HG03103 (cell line): ENCODE measurements around the gene GPC6.

Experiments used
- ATAC-seq: cut with Tn5 transposase; IDR thresholded peaks from one replicate; pipeline ENCODE4 v1.9.1; 2021; ENCODE audit warnings: low read depth; ENCODE audit not compliant: unreplicated experiment

Gene GPC6

DNA sequence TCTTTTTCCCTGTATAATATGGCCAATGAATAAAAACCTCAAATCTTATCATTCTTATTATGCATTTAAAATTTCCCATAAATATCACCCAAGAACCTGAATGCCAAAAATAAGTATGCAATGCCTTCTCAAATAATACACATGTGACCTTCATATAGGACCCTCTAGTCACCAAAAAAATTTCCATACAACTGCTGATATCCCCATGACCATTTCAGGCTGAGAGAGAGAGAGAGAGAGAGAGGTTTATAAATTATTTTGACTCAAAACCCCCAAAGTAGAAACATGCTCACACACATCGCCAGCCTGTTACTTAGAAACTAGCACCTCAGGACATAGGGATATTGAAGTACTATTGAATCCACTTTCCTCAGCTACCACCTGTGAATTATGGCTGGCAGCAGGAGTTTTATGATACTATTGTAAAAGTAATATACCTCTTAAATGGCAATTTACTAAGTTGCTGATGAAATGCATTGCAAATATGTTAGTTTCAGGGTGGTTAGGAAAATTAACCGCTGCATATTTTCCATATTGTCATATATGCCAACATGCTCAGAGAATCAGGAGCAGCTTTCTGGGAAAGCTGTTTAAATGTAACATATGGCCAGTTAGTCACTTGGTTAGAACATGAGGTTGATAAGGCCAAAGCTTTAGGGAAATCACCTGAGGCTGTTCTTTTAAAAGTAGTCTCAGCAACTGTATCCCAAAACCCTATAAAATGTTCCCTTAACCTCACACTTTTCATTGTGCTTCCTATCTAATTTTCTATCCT is 1022.0 kb downstream of the GPC6 start:
- ATAC-seq = no peak

DNA sequence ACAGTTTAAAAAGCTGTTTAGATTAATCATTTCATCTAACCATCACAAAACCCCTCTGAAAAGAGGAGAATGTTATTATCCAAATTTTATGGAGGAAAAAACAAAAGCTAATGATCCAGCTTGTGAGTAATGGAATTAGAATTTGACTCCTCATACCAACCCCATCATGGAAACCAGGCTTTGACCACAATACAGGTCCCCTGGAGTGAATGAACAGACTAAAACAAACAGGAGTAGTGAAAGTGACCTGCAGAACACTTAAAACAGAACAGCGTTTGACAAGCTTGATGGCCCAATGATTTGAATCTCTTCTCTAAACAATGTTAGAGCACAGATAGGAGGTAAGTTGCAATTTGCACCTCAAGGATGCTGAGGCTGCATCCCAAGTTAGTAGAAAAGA is 1022.9 kb downstream of the GPC6 start:
- no peak for ATAC-seq

DNA sequence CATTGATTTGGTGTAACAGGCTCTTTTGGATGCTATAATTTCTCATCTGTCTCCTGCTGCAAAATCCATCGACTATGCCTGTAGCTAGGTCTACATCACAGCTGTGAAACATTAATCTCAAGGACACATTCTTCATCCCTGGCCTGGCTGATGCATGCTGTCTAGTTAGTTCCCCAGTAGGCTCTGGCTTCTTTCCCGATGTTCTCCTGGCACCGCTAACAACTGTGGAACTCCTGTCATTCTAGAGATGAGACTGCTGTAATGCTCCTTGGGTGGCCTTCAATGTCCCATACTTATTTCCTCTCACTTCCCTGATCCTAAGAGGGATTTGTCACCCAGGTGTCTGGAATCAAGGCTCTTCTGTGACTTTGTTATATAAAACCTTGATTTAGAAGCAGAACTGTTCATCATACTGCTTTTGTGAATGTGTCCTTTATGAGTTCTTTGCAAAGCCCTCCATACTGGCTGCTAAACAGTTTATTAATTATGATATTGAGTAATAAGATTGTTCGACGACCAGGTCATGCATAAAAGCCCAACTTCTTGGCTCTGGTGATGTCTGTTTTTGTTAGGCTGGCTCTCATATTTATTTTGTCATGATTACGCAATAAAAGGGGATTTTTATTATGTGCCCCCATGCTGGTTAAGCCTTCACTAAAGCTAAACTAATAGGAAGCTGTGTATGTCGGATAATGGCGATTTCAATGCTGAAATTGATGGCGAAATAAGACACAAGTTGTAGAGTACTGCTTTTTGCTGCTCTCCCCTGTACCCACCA is 1025.4 kb downstream of the GPC6 start:
- no peak for ATAC-seq

DNA sequence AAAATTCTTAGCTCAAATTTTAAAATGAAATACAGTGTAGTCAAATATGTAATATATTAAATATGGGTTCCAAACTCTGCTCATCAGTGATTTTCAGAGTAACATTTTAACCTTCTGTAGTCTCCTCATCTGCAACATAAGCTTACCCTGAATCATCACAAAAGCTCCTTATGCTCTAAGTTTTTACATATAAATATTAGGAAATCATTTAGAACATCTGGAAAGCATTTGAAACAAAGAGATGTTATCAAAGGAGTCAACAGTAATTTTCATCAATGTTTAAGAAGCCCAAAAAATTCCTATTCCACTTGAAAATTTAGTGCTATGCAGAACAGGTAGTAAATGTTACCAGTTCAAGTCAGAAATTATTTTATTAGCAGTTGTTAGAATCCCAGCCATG is 1028.1 kb downstream of the GPC6 start:
- no peak for ATAC-seq

DNA sequence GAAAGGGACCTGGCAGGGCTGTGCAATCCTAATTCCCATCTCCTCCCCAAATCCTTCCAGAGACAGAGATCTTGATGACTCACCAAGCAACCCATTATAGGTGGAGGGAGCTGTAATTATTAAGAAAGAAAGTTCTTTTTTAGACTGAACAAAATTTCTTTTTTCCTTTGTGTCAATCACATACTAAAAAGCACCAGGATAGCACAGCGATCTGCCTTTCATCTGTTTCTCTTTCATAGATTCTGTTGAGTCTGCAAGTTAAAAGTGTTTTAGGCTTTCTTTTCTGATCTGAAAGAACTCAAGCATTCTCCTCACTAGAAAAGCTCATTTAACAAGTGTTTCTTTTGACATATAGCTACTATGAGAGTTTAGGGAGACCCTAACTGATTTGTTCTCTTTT is 1030.1 kb downstream of the GPC6 start:
- ATAC-seq = no peak

DNA sequence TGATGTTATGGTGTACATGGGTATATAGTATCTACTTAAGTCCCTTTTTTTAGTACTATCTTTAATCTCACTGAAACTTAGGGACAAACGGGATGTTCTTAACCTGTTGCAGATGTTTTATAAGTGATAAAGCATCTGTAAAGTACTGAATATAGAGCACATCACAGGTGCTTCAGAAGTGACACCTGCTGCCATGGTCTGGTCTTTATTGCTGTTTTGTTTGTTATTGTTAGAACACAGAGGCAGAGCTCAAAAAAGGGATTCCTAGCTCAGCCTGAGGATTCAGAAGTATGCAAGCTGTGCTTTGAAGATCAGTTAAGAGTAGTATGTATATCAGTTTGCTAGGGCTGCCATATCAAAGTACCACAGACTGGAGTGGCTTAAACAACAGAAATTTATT is 1033.4 kb downstream of the GPC6 start:
- ATAC-seq = no peak

DNA sequence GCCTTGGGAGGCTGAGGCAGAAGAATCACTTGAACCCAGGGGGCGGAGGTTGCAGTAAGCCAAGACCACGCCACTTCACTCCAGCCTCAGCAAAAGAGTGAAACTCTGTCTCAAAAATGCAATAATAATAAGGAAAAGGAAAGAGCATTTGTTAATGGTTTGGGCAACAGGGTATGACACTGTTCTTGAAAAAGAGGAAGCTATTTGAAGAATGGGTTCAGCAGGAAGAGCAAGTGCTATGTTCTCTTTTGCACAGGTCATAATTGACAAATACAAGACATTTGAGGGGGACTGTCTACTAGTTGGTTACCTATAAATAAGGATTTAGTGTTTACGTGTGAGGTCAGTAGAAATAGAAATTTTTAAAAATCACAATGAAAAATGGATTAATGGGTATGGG is 1034.6 kb downstream of the GPC6 start:
- ATAC-seq = no peak

DNA sequence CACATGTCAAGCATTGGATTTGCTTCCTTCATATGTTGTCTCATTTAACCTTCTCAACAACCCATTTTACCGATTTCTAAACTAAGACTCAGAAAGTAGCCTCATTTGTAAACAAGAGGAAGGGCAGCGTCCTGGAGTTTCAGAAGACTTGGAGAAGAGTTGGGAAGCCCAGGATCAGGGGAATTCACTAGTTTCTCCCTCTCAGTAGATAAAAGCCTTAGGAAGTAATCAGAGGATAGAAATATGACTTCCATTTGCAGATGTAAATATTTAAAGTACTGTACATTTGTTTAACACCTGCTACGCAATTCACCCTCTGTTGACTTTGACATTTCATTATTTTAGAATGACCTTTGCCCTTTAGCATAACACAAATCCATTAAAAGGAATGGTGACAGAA is 1036.4 kb downstream of the GPC6 start:
- ATAC-seq = no peak

DNA sequence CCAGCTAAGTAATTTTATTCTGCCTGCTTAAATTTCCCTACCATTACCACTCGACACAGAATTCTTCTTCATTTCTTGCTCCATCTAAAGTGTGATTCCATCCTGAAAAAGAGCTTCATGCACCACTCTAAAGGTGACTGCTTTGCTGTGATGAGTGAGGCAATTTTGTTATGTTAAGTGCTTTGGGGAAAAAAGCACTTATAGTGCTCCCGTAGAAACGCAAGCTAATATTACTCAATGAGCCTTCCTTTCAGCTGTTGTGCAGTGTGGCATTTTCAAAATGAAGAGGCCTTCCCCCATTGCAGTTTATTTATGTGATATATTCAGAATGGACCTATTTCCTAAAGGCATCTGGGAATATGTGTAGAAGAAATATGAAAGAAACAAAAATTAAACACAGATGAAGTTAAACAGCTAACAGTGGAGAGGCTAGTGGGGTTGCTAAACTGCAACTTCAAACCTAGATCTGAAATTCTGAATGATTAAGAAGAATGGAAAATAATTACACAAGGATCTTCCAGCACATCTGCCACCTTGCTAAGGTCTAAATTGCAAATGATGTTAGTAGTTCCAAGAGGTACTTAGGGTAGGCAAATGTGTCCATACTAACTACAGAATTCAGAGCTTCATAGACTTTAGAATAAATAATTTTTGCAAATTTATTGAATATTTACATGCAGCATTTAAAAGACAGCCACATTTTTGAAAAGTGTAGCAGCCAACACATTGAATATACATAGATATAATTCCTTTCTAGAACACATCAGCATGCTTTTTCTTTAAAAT is 1041.2 kb downstream of the GPC6 start:
- no peak for ATAC-seq

DNA sequence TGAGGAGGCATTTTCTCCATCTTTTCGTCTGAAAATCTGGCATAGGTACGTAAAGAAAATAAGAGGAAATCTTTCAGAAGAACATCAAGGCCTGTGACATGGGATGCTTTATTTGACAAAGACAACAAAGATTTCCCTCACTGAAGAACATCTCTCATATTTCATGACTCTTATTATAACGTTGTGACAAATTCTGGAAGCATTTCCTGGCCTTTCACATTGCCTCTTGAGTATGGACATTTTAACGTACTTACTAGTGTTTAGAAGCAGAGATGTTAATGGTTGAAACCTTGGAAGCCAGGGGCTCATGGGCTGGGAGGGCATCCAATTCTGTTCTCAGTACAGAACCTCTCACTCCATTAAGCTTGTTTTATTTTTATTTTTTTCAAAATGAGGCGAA is 1042.1 kb downstream of the GPC6 start:
- no peak for ATAC-seq

DNA sequence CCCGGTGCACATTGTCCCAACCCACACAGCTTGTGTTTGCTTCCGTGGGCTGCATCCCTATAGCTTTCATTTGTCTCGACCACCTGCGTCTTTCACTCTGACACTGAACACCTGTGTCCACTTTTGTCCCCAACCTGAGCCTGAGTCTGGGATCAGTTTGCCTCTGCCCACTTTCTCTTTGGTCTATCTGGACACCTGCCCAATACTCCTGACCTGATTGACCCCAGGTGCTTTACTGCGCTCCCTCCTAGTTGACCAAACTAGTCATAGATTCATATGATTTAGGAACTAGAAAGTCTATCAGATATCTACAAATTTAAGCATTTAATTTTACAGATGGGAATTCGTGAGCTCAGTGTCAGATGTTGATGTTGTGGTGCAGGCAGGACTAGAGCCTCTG is 1043.0 kb downstream of the GPC6 start:
- ATAC-seq = no peak

DNA sequence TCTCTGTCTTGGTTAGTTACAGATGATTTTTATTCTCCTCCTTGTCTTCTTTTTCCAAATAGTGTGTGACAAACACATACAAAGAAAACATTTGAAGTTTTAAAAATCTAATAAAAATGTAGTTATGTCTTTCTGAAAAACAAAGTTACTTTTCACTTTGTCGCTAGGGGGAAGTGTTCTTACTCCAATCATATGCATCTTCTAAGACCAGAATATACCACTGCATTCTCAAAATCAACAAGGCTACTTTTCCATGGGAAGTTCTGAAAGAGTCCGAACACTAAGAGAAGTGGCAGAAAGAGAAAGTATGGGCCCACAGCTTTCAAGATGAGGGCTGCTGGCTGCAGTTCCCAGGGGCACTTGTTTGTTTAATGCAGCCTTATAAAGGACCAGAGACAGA is 1043.9 kb downstream of the GPC6 start:
- no peak for ATAC-seq

DNA sequence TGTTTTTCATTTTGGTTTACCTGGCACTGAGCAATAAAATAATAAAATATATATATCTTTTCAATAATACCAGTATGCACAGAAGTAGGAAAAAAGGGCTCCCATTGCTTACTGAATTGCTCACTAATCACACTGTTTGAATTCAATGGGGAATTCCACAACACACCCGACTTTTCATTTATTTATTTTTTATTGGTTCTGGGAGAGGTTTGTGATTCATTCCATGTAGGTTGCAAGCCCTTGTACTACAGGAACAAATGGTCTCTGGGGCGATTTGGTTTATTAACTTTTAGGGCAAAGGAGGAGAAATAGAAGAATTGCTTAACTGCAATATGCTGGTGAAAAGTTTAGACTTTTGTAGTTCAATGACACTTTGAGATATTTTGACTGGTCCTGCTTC is 1045.4 kb downstream of the GPC6 start:
- ATAC-seq = no peak

DNA sequence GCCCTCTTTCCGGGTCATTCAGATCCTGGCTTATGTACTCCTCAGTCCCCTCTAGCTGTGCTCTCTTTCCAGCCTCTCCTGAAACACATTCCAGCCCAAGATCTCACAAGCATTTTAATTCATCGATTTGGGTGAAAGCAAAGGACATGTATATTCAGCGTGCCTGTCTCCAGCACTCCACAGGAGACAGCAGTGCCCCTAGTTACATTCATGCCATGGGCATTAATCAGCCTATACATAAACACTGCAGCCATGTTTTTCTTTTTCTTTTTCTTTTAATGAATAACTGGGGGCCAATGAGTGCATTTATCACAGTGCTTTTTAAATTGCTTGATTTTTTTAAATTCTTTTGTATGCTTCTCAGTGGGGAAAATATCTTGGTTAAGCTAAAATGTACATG is 1053.7 kb downstream of the GPC6 start:
- ATAC-seq = no peak

DNA sequence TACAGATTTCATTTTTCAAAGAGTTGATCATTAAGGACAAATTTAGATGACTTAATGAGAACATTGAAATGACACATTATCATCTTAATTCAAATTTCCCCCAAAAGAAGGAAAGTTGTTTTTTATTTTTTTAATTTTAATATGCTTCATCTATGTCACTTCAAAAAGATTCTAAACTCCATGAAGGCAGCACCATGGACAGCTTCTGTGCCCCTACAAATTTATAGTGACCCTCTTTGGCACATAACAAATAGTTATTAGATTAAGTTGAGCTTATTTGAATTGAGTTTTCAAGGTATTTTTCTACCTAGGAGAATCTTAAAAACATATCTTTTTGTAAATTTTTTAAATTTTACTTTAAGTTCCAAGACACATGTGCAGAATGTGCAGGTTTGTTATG is 1054.2 kb downstream of the GPC6 start:
- ATAC-seq = no peak

DNA sequence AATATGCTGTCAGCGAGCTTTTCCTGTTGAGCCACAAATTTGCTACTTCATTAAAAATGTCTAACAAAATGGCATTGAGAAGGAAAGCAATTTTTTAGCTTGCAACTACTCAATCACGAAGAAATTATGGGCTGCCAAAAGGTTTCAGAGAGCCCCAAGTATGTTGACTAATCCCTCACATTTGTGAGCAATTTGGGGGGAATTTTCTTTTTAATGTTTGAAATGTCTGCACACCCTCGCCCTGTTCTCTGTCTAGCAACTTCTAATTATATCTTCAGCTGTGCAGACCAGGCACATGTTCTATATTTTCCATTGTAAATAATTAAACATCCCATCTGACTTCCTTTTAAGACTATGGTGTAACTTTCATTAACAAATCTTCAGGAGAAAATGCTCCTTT is 1060.0 kb downstream of the GPC6 start:
- no peak for ATAC-seq

DNA sequence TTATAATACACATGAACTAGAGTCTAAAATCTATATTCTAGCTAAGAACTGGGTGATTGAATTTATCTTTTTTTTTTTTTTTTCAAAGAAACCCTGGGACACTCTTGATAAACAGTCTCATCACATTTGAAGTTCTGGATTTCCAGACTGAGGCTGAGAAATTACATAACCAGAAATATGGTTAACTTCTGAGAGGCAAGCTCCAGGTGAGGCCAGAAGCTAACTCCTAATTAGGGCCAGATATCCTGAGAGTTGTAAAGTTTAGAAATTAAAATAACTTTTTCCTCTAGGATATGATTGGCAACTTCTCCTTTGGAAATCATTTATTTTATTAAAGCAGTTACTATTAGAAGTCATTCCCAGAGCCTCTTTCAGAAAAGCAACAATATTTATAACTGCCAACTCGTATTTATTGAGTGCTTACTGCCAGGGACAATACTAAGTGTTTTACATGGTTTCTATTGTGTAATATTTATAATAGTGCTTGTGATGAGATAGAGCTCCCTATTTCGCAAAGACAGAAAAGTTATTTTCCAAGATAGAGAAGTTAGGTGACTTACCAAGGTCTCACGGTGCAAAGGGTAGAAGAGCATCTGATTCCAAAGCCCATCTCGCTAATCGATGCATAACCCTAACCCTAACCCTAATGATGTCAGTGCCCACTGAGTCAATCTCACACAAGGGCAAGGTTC is 1065.2 kb downstream of the GPC6 start:
- ATAC-seq = no peak

DNA sequence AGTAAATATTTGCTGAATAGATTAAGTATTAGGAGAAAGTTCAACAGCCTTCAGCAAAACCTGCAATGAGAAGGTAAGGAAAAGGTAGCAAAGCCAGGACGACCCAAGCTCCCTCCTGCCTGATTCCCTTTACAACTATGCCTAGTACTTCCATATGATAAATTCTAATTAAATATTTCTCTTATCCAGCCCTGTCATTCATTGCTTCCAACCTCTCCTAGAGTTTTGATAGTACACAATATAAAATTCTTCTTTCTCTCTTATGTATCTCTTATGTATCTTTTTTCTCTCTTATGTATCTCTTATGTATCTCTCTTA is 1065.7 kb downstream of the GPC6 start:
- no peak for ATAC-seq

DNA sequence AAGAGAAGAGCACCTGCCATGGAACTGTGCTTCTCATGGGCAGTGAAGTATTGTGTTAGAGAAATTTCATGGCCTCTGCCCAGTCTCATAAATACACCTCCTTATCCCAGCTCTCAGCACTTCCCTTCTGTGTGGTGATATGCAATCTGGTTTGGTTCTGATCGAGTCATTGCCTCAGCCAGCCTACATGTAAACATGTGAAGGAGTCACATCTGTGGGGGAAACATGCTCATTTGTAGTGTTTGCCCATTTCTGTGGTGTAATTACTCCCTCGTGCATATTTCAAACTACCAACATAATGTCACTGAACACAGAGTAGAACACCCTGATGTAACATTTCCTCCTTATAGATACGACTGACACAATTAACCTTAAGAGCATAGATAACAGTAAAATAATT is 1069.9 kb downstream of the GPC6 start:
- ATAC-seq = no peak

DNA sequence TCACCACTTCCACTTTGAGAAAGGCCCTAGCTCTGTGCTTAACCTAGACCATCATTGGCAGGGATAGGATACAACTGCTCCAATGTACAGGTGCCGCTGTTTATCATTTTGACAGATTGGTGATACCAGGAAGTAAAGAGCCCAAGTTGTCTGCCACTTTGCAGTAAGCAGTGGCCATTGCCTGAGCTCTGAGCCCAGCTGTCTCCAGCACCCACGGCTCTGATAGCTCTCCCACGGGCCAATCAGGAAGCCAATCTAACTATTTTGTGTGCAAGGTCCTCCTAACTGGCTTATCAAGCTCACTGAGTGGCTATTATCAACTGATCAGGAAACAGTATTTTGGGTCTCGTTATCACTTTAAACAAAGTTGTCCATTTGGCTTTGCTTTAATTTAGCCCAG is 1071.7 kb downstream of the GPC6 start:
- no peak for ATAC-seq

DNA sequence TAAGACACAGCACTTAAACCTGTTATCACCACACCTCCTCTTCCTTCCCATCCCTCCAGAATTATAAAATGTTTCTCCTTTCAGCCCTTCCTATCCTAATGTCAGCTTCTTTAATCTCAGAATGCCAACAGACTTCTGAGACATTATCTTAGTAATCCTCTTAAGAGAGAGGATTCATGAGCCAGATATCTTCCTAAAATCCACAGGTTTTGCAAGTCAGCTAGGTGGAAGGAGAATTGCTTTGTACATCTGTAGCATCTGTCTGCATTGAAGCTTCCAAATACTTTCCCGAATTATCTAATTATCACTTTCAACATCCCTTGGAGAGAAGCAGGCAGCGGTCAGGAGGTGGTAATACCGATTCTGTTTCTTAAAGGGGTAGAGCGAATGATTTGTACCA is 1073.8 kb downstream of the GPC6 start:
- no peak for ATAC-seq
